SU-DHL-6 (cell line): Measurements from ENCODE around the gene ZBTB42.

Experiments used
- H2AFZ ChIP-seq: fragments of 200-600 bp; sonication (generic); 2 replicates; pipeline ENCODE4 v1.6.1; 2014; ENCODE audit warnings: low read depth, mild to moderate bottlenecking, moderate library complexity, mixed read lengths, antibody characterized with exemption, low read length; ENCODE audit not compliant: severe bottlenecking
- H3F3A ChIP-seq: fragments of 200-600 bp; shearing (Covaris generic); 2 replicates; pipeline ENCODE4 v1.6.0; 2016; ENCODE audit warnings: antibody characterized with exemption, mild to moderate bottlenecking; ENCODE audit not compliant: insufficient read depth
- H3K27ac ChIP-seq: fragments of 200-600 bp; sonication (generic); 2 replicates; pipeline ENCODE4 v1.5.1; 2016; ENCODE audit warnings: low read depth, mild to moderate bottlenecking, low read length, moderate library complexity, mixed read lengths
- H3K27me3 ChIP-seq: fragments of 200-600 bp; sonication (generic), shearing (Covaris generic); 2 replicates; pipeline ENCODE4 v1.6.0; 2014; ENCODE audit warnings: mild to moderate bottlenecking, low read length
- H3K36me3 ChIP-seq: fragments of 200-600 bp; sonication (generic); 2 replicates; pipeline ENCODE4 v1.6.1; 2014; ENCODE audit warnings: mild to moderate bottlenecking, low read length, mixed read lengths
- H3K4me2 ChIP-seq: fragments of 300-600, 200-600 bp; shearing (Covaris generic), sonication (generic); 2 replicates; pipeline ENCODE4 v1.6.0; 2014; ENCODE audit warnings: low read length, low read depth, mild to moderate bottlenecking; ENCODE audit not compliant: poor library complexity, severe bottlenecking
- H3K4me3 ChIP-seq: fragments of 200-600 bp; sonication (generic); 2 replicates; pipeline ENCODE4 v1.5.1; 2014; ENCODE audit warnings: antibody characterized with exemption, low read length, mild to moderate bottlenecking, mixed read lengths; ENCODE audit not compliant: insufficient read depth, poor library complexity, severe bottlenecking
- H3K79me2 ChIP-seq: fragments of 200-600 bp; sonication (generic); 2 replicates; pipeline ENCODE4 v1.6.1; 2014; ENCODE audit warnings: mild to moderate bottlenecking, low read length, moderate library complexity; ENCODE audit not compliant: insufficient read depth
- H3K9ac ChIP-seq: fragments of 200-600 bp; sonication (generic); 2 replicates; pipeline ENCODE4 v1.7.0; 2014; ENCODE audit warnings: mild to moderate bottlenecking, low read length
- H3K9me2 ChIP-seq: fragments of 200-600 bp; sonication (generic); replicated peaks from 2 replicates; pipeline ENCODE4 v1.6.1; 2014; ENCODE audit warnings: low read length; ENCODE audit not compliant: insufficient read depth
- H3K9me3 ChIP-seq: fragments of 200-600 bp; sonication (generic); 2 replicates; pipeline ENCODE4 v1.6.1; 2014; ENCODE audit warnings: low read length, mixed read lengths; ENCODE audit not compliant: insufficient read depth
- H4K20me1 ChIP-seq: fragments of 200-600 bp; sonication (generic); 2 replicates; pipeline ENCODE4 v1.6.1; 2014; ENCODE audit warnings: low read depth, mild to moderate bottlenecking, antibody characterized with exemption, low read length, moderate library complexity, mixed read lengths
- CTCF ChIP-seq: fragments of 200-600 bp; sonication (generic); IDR thresholded peaks from one replicate; pipeline ENCODE4 v1.5.1; 2017; ENCODE audit warnings: antibody characterized with exemption, mild to moderate bottlenecking, low read length, moderate library complexity; ENCODE audit not compliant: insufficient read depth, poor library complexity, severe bottlenecking
- EZH2phosphoT487 ChIP-seq: fragments of 200-600 bp; sonication (generic), shearing (Covaris generic); conservative IDR thresholded peaks from 2 replicates; pipeline ENCODE4 v1.6.1; 2018; ENCODE audit warnings: mild to moderate bottlenecking, antibody characterized with exemption, low read length, moderate library complexity, mixed read lengths

ZBTB42 gene

DNA sequence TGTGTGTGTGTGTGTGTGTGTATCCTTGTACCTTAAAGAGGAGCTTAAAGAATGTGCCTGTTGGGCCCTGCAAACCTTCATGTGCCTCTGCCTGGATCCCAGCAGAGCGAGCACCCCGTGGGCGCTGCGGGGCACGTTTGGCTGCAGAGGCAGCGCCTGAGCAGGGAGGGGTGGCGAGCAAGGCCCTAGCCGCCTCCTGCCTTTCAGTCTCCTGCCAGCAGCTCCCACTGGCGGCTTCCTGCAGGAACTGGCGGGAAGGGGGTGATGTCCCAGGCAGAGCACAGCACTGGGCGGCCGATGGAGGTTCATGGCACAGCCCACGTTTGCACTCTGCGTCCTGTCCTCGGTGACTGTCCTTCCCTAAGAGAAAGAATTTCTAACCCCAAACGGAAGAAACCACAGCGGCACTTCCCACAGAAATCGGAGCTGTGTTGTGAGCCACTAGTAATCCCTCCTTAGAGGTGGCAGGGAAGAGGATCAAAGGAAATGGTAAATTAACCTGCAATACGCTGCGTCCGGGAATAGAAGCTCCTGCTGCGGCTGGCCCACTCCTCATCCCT, 19.8 kb downstream of the ZBTB42 start:
- Histone ChIP-seq H3K4me2 (no peak overlapping the region), H4K20me1 (no peaks in the 10 kb centered on the region), H3K4me3 (no peak overlapping the region), H3K9me2 (no peaks in the 10 kb centered on the region), H3K79me2 (no peaks in the 10 kb centered on the region), H3K36me3 (no peaks in the 10 kb centered on the region), H3K27me3 (no peaks in the 10 kb centered on the region), H3K9ac (no peak overlapping the region), H2AFZ (no peak overlapping the region), H3F3A (no peaks in the 10 kb centered on the region), H3K9me3 (no peaks in the 10 kb centered on the region), H3K27ac (no peak overlapping the region)
- no peak for TF ChIP-seq CTCF
- TF ChIP-seq EZH2phosphoT487 = no peak

- H3K36me3 ChIP-seq = no peaks in the 10 kb centered on the region
- H3K27me3 ChIP-seq = no peaks in the 10 kb centered on the region
- H3K9me2 ChIP-seq = no peaks in the 10 kb centered on the region
- H3K4me3 ChIP-seq = no peak overlapping the region
- H3K4me2 ChIP-seq = no peak overlapping the region
- H3K9ac ChIP-seq = no peak overlapping the region
- TF ChIP-seq CTCF (no peak), EZH2phosphoT487 (no peak)
- H3K9me3 ChIP-seq = no peaks in the 10 kb centered on the region
- no peaks in the 10 kb centered on the region for H3K79me2 ChIP-seq
- H2AFZ ChIP-seq = no peak overlapping the region
- H4K20me1 ChIP-seq = no peaks in the 10 kb centered on the region
- no peaks in the 10 kb centered on the region for H3F3A ChIP-seq
- H3K27ac ChIP-seq = no peak overlapping the region
Measured at GRCh38 chr14:104821229-104821945, 20.5 kb downstream of the ZBTB42 start.

DNA sequence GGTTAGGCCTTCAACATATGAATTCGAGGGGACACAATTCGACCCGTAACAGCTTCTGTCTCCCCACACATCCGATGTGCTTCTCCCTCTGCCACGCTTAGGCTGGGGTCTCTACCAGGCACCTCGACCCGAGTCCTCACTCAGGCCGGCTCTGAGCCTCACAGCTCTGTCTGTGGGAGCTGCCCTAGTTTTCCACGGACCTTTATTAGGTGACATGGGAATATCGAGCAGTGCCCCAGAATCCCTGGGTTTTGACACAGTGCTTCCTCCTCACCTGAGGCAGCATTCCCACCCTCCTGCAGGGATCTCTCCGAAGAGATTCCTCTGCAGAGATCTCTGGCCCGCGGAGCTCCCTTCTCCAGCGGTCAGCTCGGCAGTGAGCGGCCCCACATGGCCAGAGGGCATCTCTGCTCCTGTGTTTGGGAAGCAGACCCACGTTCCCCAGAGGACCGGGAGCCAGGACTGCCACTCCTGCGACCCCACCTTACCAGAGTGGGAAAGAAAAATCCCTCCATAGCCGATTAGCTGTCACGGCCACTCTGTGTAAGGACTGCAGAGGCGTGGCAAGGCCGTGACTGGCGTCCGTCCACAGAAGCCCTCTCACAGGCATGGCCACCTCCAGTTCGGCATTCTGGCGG, 21.2 kb downstream of the ZBTB42 start:
- H3K27ac ChIP-seq = no peak overlapping the region
- H3K4me3 ChIP-seq = no peak overlapping the region
- no peaks in the 10 kb centered on the region for H3K27me3 ChIP-seq
- H3K9me3 ChIP-seq = no peaks in the 10 kb centered on the region
- H3K36me3 ChIP-seq = no peaks in the 10 kb centered on the region
- no peak overlapping the region for H3K9ac ChIP-seq
- H3K4me2 ChIP-seq = no peak overlapping the region
- H4K20me1 ChIP-seq = no peaks in the 10 kb centered on the region
- H2AFZ ChIP-seq = no peak overlapping the region
- H3F3A ChIP-seq = no peaks in the 10 kb centered on the region
- H3K9me2 ChIP-seq = no peaks in the 10 kb centered on the region
- no peaks in the 10 kb centered on the region for H3K79me2 ChIP-seq
- TF ChIP-seq CTCF = no peak
- TF ChIP-seq EZH2phosphoT487 = no peak
